Measurements from ENCODE around the gene CXorf49B.

CXorf49B gene

GRCh38 chrX:71815906-71816156 is 52.7 kb downstream of the CXorf49B start:
- DNase-seq (ENCODE audit: low spot score), result no peak
